OCI-LY7 (cell line): ENCODE measurements around the gene HTATSF1. TPM values are rescaled to one million over a fixed set of nuclear protein-coding genes. Genes with fewer than 3 reads are reported as not detected.

ENCODE experiments used
- BruUV-seq: library from RNA; stranded (reverse); fragments of 400-500 nt; replicated peaks from 2 replicates; lab custom pipeline; 2021; lab: Mats Ljungman, UMichigan
- CTCF ChIA-PET: fragments of 300-600 bp; sonication (Branson Sonifier 250); formaldehyde crosslinking; loops from one replicate; lab custom pipeline; 2022; ENCODE audit warnings: antibody characterized with exemption; ENCODE audit not compliant: unreplicated experiment; lab: Charles Lee
- POLR2A ChIA-PET: fragments of 300-600 bp; sonication (Branson Sonifier 250); formaldehyde crosslinking; loops from one replicate; lab custom pipeline; 2022; ENCODE audit warnings: antibody characterized with exemption; lab: Charles Lee
- DNase-seq: peaks from one replicate; pipeline ENCODE4 v3.0.0-alpha.2; 2015; ENCODE audit warnings: low spot score
- H2AFZ ChIP-seq: fragments of 200-600 bp; sonication (generic), shearing (Covaris generic); 2 replicates; pipeline ENCODE4 v1.6.1; 2014; ENCODE audit warnings: mild to moderate bottlenecking, antibody characterized with exemption, low read length, moderate library complexity
- H3K27ac ChIP-seq: fragments of 200-600 bp; sonication (generic); 2 replicates; pipeline ENCODE4 v1.5.1; 2014; ENCODE audit warnings: mixed run types, low read depth, mild to moderate bottlenecking, moderate library complexity, low read length, inconsistent platforms; ENCODE audit not compliant: poor library complexity, severe bottlenecking
- H3K36me3 ChIP-seq: fragments of 200-600 bp; sonication (generic); 2 replicates; pipeline ENCODE4 v1.6.1; 2014; ENCODE audit warnings: mild to moderate bottlenecking, antibody characterized with exemption, low read length, moderate library complexity, mixed read lengths; ENCODE audit not compliant: insufficient read depth
- H3K4me1 ChIP-seq: fragments of 200-600 bp; sonication (generic); 2 replicates; pipeline ENCODE4 v1.5.1; 2014; ENCODE audit warnings: mild to moderate bottlenecking, low read length; ENCODE audit not compliant: insufficient read depth, poor library complexity, severe bottlenecking
- H3K4me2 ChIP-seq: fragments of 200-600 bp; sonication (generic); 2 replicates; pipeline ENCODE4 v1.6.1; 2014; ENCODE audit warnings: mild to moderate bottlenecking, low read length
- H3K4me3 ChIP-seq: fragments of 200-600 bp; sonication (generic); 2 replicates; pipeline ENCODE4 v1.5.1; 2014; ENCODE audit warnings: mild to moderate bottlenecking, low read depth, low read length; ENCODE audit not compliant: poor library complexity, severe bottlenecking
- H3K79me2 ChIP-seq: fragments of 200-600 bp; sonication (generic); 2 replicates; pipeline ENCODE4 v1.6.1; 2016; ENCODE audit warnings: low read depth, mild to moderate bottlenecking, low read length, moderate library complexity, mixed read lengths; ENCODE audit not compliant: insufficient read depth
- H3K9me2 ChIP-seq: fragments of 200-600 bp; sonication (generic); 2 replicates; pipeline ENCODE4 v1.6.1; 2016; ENCODE audit warnings: mild to moderate bottlenecking, low read length, mixed read lengths; ENCODE audit not compliant: insufficient read depth
- H3K9me3 ChIP-seq: fragments of 200-600 bp; sonication (generic); 2 replicates; pipeline ENCODE4 v1.6.1; 2014; ENCODE audit warnings: mild to moderate bottlenecking, mixed run types, low read length, mixed read lengths
- H4K20me1 ChIP-seq: fragments of 200-600 bp; sonication (generic); 2 replicates; pipeline ENCODE4 v1.6.1; 2014; ENCODE audit warnings: mild to moderate bottlenecking, antibody characterized with exemption, low read length, moderate library complexity, mixed read lengths; ENCODE audit not compliant: insufficient read depth
- CTCF ChIP-seq: fragments of 200-600 bp; sonication (generic); conservative IDR thresholded peaks from 2 replicates; pipeline ENCODE4 v1.5.1; 2014; ENCODE audit warnings: mild to moderate bottlenecking, antibody characterized with exemption, low read length, moderate library complexity, mixed read lengths
- EZH2phosphoT487 ChIP-seq: fragments of 200-600 bp; sonication (generic); IDR thresholded peaks from 2 replicates; pipeline ENCODE4 v1.6.1; 2018; ENCODE audit warnings: low read depth, borderline replicate concordance, mild to moderate bottlenecking, mixed run types, antibody characterized with exemption, low read length, moderate library complexity, mixed read lengths
- intact Hi-C: fragments of 100-400 bp; cut with micrococcal nuclease; formaldehyde crosslinking; loops from one replicate; pipeline ENCODE4 v1.10.0; 2022; ENCODE audit not compliant: unreplicated experiment
- total RNA-seq, 2 experiments: library from RNA; depleted of rRNA in 1 of 2; stranded (reverse); fragments of >200 nt in 1 of 2; shearing (Covaris generic) in 1 of 2; gene quantifications; 2 replicates each; pipeline ENCODE4 v1.2.3, GENCODE V29; 2014 to 2022

Gene HTATSF1
- total RNA-seq, 2 experiments from 2014 or later: 39.0 to 58.1 TPM

DNA sequence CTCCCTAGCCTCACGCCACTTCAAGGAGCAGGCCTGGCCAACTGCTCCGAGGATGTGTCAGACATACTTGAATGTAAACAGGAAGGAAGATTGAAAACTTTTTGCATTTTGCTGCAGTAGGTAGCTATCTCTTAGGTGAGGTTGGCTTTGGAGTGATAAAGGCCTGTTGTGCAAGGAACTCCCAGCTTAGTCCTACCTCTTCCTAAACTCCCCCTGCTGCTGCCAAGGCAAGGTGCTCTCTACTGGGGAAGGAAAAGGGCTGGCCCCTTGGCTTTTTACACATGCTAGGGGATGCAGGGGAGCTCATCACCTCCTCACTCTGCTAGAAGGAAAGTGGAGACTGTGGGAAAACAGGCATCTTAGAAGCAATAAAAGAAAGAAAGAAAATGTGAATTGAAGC lies 20.4 kb upstream of the HTATSF1 start:
- Histone ChIP-seq H3K79me2 (no peaks in the 10 kb centered on the region), H2AFZ (no peak overlapping the region), H3K27ac (no peak overlapping the region), H4K20me1 (no peaks in the 10 kb centered on the region), H3K4me2 (no peak overlapping the region), H3K9me2 (no peaks in the 10 kb centered on the region), H3K9me3 (no peaks in the 10 kb centered on the region), H3K4me1 (no peaks in the 10 kb centered on the region), H3K4me3 (no peak overlapping the region), H3K36me3 (no peaks in the 10 kb centered on the region)
- BruUV-seq: no TSS peak
- CTCF ChIA-PET: no interaction called here
- intact Hi-C loops: no loop called here
- no peak for DNase-seq
- TF ChIP-seq CTCF (no peak), EZH2phosphoT487 (no peak)
- POLR2A ChIA-PET: no interaction called here

- no peaks in the 10 kb centered on the region for H4K20me1 ChIP-seq
- BruUV-seq: no TSS peak
- TF ChIP-seq CTCF: no peak
- no peak for TF ChIP-seq EZH2phosphoT487
- H3K4me1 ChIP-seq: no peaks in the 10 kb centered on the region
- no peak overlapping the region for H3K4me2 ChIP-seq
- intact Hi-C loops: no loop called here
- no peaks in the 10 kb centered on the region for H3K9me2 ChIP-seq
- no peaks in the 10 kb centered on the region for H3K36me3 ChIP-seq
- no peak for DNase-seq
- H3K27ac ChIP-seq: no peak overlapping the region
- no peaks in the 10 kb centered on the region for H3K79me2 ChIP-seq
- ChIA-PET POLR2A (no interaction called here), CTCF (no interaction called here)
- H2AFZ ChIP-seq: no peak overlapping the region
- H3K9me3 ChIP-seq: no peaks in the 10 kb centered on the region
- H3K4me3 ChIP-seq: no peak overlapping the region
These were observed 17.0 kb upstream of the HTATSF1 start for GRCh38 chrX:136480383-136480782.

DNA sequence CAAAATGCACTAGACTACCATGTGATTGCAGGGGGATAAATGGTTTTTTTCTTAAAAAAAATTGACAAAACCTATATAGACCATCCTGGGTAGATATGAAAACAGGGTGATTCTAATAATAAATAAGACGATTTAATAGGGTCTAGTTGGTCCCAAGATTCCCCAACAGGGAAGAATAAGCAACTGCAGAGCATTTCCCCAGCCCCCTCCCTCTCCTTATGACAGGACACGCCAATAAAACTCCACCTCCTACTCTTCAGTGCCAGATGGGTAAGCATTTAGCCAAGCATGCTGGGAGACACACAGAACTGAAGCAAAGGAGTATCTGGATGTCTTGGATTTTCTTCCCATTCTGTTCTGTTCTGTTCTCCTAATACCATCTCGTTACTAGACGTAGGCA lies 9.7 kb upstream of the HTATSF1 start, which contains the start of gene BRS3:
Gene BRS3 (plus strand): TSS at position 301 of the 400 bp plus-strand sequence. CDS start 168 bp downstream, outside the sequence.
- Histone ChIP-seq H4K20me1 (no peaks in the 10 kb centered on the region), H3K4me3 (no peak within 1 kb of the TSS), H3K9me2 (no peaks in the 10 kb centered on the region), H2AFZ (no peak within 1 kb of the TSS), H3K4me1 (no peaks in the 10 kb centered on the region), H3K79me2 (no peaks in the 10 kb centered on the region), H3K27ac (no peak within 1 kb of the TSS), H3K4me2 (no peak within 1 kb of the TSS), H3K9me3 (no peaks in the 10 kb centered on the region), H3K36me3 (no peaks in the 10 kb centered on the region)
- CTCF ChIA-PET: no interaction called here
- no TSS peak for BruUV-seq
- POLR2A ChIA-PET: no interaction called here
- TF ChIP-seq EZH2phosphoT487 (no peak), CTCF (no peak)
- DNase-seq: no peak
- intact Hi-C loops: no loop called here
